ENCODE results near the gene CTNND2.

Gene CTNND2

DNA sequence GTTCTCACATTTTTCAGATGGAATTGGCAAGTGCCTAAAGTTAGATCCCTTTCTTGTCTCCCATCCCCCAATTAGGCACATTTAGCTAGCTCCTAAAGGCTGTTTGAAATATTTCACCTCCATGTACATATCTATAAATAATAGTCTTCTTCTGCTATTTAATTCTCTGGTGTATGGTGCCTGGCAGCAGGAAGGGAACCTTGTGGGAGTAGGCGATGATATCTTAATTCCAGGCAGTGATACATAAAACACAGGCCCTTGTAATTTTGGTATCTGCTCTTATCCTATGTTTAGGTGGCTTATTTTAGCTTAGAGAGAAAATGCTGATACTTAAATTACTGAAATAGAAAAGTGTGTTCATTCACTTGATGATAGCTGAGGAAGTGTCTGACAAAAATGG, 880.3 kb downstream of the CTNND2 start:
- H3K27ac ChIP-seq = no peak overlapping the region
- no peaks in the 10 kb centered on the region for H3K79me2 ChIP-seq (ENCODE audit: insufficient read depth, low read depth)
- H3K4me1 ChIP-seq (ENCODE audit: low read depth, poor library complexity, severe bottlenecking) = peaks cover 40% of the 10 kb centered on the region
- no peak overlapping the region for H2AFZ ChIP-seq (ENCODE audit: low read depth)
- H3K27me3 ChIP-seq (ENCODE audit: insufficient read depth, low read depth) = no peaks in the 10 kb centered on the region
- TF ChIP-seq CTCF (conservative IDR thresholded peaks at IDR 0.05; ENCODE audit: low read depth, low read length) = no peak
- H4K20me1 ChIP-seq (ENCODE audit: insufficient read depth) = no peaks in the 10 kb centered on the region
- H3K4me2 ChIP-seq = no peak overlapping the region
- no peak overlapping the region for H3K9ac ChIP-seq
- H3K4me3 ChIP-seq (IDR thresholded peaks at IDR 0.05; ENCODE audit: insufficient read depth, low read depth, low read length) = no peak overlapping the region
- no peaks in the 10 kb centered on the region for H3K36me3 ChIP-seq (ENCODE audit: insufficient read depth)

GRCh38 chr5:11013793-11014192, 890.5 kb downstream of the CTNND2 start:
- no peaks in the 10 kb centered on the region for H3K4me1 ChIP-seq (ENCODE audit: low read depth, poor library complexity, severe bottlenecking)
- H3K9ac ChIP-seq = no peak overlapping the region
- H2AFZ ChIP-seq (ENCODE audit: low read depth) = no peak overlapping the region
- no peak overlapping the region for H3K4me2 ChIP-seq
- no peak for TF ChIP-seq CTCF (conservative IDR thresholded peaks at IDR 0.05; ENCODE audit: low read depth, low read length)
- no peaks in the 10 kb centered on the region for H3K27me3 ChIP-seq (ENCODE audit: insufficient read depth, low read depth)
- H3K4me3 ChIP-seq (IDR thresholded peaks at IDR 0.05; ENCODE audit: insufficient read depth, low read depth, low read length) = no peak overlapping the region
- H4K20me1 ChIP-seq (ENCODE audit: insufficient read depth) = no peaks in the 10 kb centered on the region
- H3K36me3 ChIP-seq (ENCODE audit: insufficient read depth) = no peaks in the 10 kb centered on the region
- H3K79me2 ChIP-seq (ENCODE audit: insufficient read depth, low read depth) = no peaks in the 10 kb centered on the region
- H3K27ac ChIP-seq = no peak overlapping the region

GRCh38 chr5:11012295-11012694, 892.0 kb downstream of the CTNND2 start:
- no peaks in the 10 kb centered on the region for H3K79me2 ChIP-seq (ENCODE audit: insufficient read depth, low read depth)
- H3K4me2 ChIP-seq = no peak overlapping the region
- no peak for TF ChIP-seq CTCF (conservative IDR thresholded peaks at IDR 0.05; ENCODE audit: low read depth, low read length)
- H4K20me1 ChIP-seq (ENCODE audit: insufficient read depth) = no peaks in the 10 kb centered on the region
- no peak overlapping the region for H3K27ac ChIP-seq
- no peaks in the 10 kb centered on the region for H3K4me1 ChIP-seq (ENCODE audit: low read depth, poor library complexity, severe bottlenecking)
- no peak overlapping the region for H3K9ac ChIP-seq
- H3K27me3 ChIP-seq (ENCODE audit: insufficient read depth, low read depth) = no peaks in the 10 kb centered on the region
- no peak overlapping the region for H3K4me3 ChIP-seq (IDR thresholded peaks at IDR 0.05; ENCODE audit: insufficient read depth, low read depth, low read length)
- no peak overlapping the region for H2AFZ ChIP-seq (ENCODE audit: low read depth)
- no peaks in the 10 kb centered on the region for H3K36me3 ChIP-seq (ENCODE audit: insufficient read depth)

DNA sequence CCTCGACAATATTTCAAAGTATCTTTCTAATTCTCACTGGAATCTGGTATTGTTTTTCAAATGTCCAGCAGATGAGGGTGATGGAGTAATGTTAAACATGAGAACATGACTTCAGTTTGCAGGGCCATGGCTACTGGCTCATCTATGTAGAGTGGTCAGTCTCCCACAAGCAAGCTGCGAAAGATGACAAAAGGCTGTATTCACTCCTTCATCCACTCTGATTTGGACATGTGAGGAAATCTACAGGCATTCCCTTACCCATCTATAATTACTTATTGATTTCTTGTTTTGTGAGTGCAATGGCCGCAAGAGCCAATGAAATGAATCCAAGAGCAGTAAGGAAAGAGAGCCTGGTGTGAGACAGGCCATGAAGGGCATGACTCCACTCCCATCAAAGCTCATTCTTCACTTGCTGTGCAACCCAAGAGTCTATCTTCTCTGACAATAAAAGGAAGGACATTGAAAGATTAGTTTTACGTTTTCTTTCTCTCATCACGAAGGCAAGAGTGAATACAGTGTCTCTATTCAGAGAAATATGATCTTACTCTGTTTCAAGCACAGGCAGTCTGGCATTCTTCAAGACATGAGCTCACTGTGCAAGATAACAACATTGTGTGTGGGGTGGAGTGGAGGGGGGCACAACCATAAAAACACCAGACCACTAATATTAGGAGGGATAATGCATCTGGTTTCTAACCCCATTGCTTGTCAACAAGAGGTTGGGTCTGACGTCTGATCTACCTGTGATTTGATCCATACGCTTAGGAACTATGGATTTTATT, 893.6 kb downstream of the CTNND2 start:
- H3K4me3 ChIP-seq (IDR thresholded peaks at IDR 0.05; ENCODE audit: insufficient read depth, low read depth, low read length) = no peak overlapping the region
- no peaks in the 10 kb centered on the region for H3K79me2 ChIP-seq (ENCODE audit: insufficient read depth, low read depth)
- H3K4me2 ChIP-seq = no peak overlapping the region
- no peaks in the 10 kb centered on the region for H3K4me1 ChIP-seq (ENCODE audit: low read depth, poor library complexity, severe bottlenecking)
- H2AFZ ChIP-seq (ENCODE audit: low read depth) = no peak overlapping the region
- no peak overlapping the region for H3K9ac ChIP-seq
- no peak for TF ChIP-seq CTCF (conservative IDR thresholded peaks at IDR 0.05; ENCODE audit: low read depth, low read length)
- no peaks in the 10 kb centered on the region for H4K20me1 ChIP-seq (ENCODE audit: insufficient read depth)
- no peaks in the 10 kb centered on the region for H3K27me3 ChIP-seq (ENCODE audit: insufficient read depth, low read depth)
- H3K36me3 ChIP-seq (ENCODE audit: insufficient read depth) = no peaks in the 10 kb centered on the region
- H3K27ac ChIP-seq = no peak overlapping the region

All from KMS-11 (cell line).